ENCODE data around the gene VIM.

VIM gene

GRCh38 chr10:17181751-17182150 is 46.3 kb upstream of the VIM start:
- H3K4me3 ChIP-seq (replicated peaks; ENCODE audit: insufficient read depth, low read length): no peak overlapping the region
- TF ChIP-seq, protein P1, sequence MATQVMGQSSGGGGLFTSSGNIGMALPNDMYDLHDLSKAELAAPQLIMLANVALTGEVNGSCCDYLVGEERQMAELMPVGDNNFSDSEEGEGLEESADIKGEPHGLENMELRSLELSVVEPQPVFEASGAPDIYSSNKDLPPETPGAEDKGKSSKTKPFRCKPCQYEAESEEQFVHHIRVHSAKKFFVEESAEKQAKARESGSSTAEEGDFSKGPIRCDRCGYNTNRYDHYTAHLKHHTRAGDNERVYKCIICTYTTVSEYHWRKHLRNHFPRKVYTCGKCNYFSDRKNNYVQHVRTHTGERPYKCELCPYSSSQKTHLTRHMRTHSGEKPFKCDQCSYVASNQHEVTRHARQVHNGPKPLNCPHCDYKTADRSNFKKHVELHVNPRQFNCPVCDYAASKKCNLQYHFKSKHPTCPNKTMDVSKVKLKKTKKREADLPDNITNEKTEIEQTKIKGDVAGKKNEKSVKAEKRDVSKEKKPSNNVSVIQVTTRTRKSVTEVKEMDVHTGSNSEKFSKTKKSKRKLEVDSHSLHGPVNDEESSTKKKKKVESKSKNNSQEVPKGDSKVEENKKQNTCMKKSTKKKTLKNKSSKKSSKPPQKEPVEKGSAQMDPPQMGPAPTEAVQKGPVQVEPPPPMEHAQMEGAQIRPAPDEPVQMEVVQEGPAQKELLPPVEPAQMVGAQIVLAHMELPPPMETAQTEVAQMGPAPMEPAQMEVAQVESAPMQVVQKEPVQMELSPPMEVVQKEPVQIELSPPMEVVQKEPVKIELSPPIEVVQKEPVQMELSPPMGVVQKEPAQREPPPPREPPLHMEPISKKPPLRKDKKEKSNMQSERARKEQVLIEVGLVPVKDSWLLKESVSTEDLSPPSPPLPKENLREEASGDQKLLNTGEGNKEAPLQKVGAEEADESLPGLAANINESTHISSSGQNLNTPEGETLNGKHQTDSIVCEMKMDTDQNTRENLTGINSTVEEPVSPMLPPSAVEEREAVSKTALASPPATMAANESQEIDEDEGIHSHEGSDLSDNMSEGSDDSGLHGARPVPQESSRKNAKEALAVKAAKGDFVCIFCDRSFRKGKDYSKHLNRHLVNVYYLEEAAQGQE (IDR thresholded peaks at IDR 0.05; ENCODE audit: insufficient replicate concordance, low read depth): no peak
- no peak for TF ChIP-seq SPI1 (IDR thresholded peaks at IDR 0.05; ENCODE audit: borderline replicate concordance, low read depth)
- no peak for TF ChIP-seq GABPA (IDR thresholded peaks at IDR 0.05; ENCODE audit: low read depth)
- TF ChIP-seq POLR2AphosphoS5 (IDR thresholded peaks at IDR 0.05; ENCODE audit: low read depth): no peak
- TF ChIP-seq, protein P2, sequence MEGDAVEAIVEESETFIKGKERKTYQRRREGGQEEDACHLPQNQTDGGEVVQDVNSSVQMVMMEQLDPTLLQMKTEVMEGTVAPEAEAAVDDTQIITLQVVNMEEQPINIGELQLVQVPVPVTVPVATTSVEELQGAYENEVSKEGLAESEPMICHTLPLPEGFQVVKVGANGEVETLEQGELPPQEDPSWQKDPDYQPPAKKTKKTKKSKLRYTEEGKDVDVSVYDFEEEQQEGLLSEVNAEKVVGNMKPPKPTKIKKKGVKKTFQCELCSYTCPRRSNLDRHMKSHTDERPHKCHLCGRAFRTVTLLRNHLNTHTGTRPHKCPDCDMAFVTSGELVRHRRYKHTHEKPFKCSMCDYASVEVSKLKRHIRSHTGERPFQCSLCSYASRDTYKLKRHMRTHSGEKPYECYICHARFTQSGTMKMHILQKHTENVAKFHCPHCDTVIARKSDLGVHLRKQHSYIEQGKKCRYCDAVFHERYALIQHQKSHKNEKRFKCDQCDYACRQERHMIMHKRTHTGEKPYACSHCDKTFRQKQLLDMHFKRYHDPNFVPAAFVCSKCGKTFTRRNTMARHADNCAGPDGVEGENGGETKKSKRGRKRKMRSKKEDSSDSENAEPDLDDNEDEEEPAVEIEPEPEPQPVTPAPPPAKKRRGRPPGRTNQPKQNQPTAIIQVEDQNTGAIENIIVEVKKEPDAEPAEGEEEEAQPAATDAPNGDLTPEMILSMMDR (IDR thresholded peaks at IDR 0.05; ENCODE audit: insufficient read depth, low read length): no peak
- no peak for DNase-seq (ENCODE audit: low read depth in 1 of 2, low spot score in 1 of 2)
- no peak overlapping the region for H3K27ac ChIP-seq (replicated peaks)
- no peaks in the 10 kb centered on the region for H3K27me3 ChIP-seq (ENCODE audit: insufficient read depth, poor library complexity, severe bottlenecking)

GRCh38 chr10:17183110-17183509 is 44.9 kb upstream of the VIM start:
- no peak for DNase-seq (ENCODE audit: low read depth in 1 of 2, low spot score in 1 of 2)
- Histone ChIP-seq H3K27me3 (ENCODE audit: insufficient read depth, poor library complexity, severe bottlenecking) (no peaks in the 10 kb centered on the region), H3K4me3 (replicated peaks; ENCODE audit: insufficient read depth, low read length) (no peak overlapping the region), H3K27ac (replicated peaks) (no peak overlapping the region)
- TF ChIP-seq, protein P2 (IDR thresholded peaks at IDR 0.05; ENCODE audit: insufficient read depth, low read length): no peak
- TF ChIP-seq GABPA (IDR thresholded peaks at IDR 0.05; ENCODE audit: low read depth) (no peak), POLR2AphosphoS5 (IDR thresholded peaks at IDR 0.05; ENCODE audit: low read depth) (no peak), SPI1 (IDR thresholded peaks at IDR 0.05; ENCODE audit: borderline replicate concordance, low read depth) (no peak)
- TF ChIP-seq, protein P1 (IDR thresholded peaks at IDR 0.05; ENCODE audit: insufficient replicate concordance, low read depth): no peak

DNA sequence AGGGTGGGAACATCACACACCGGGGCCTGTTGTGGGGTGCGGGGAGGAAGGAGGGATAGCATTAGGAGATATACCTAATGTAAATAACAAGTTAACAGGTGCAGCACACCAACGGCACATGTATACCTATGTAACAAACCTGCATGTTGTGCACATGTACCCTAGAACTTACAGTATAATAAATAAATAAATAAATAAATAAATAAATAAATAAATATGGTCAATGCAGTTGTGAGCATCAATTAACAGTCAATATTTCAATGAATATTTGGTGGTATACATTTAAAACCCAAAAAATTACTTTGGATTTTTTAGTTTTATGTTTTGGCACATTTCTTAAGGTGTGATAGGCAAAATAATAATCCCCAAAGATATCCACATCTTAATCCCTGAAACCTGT is 42.2 kb upstream of the VIM start:
- TF ChIP-seq POLR2AphosphoS5 (IDR thresholded peaks at IDR 0.05; ENCODE audit: low read depth) (no peak), GABPA (IDR thresholded peaks at IDR 0.05; ENCODE audit: low read depth) (no peak), SPI1 (IDR thresholded peaks at IDR 0.05; ENCODE audit: borderline replicate concordance, low read depth) (no peak)
- TF ChIP-seq, protein P2 (IDR thresholded peaks at IDR 0.05; ENCODE audit: insufficient read depth, low read length): no peak
- TF ChIP-seq, protein P1 (IDR thresholded peaks at IDR 0.05; ENCODE audit: insufficient replicate concordance, low read depth): no peak
- Histone ChIP-seq H3K27me3 (ENCODE audit: insufficient read depth, poor library complexity, severe bottlenecking) (no peaks in the 10 kb centered on the region), H3K27ac (replicated peaks) (no peak overlapping the region), H3K4me3 (replicated peaks; ENCODE audit: insufficient read depth, low read length) (no peak overlapping the region)
- no peak for DNase-seq (ENCODE audit: low read depth in 1 of 2, low spot score in 1 of 2)
